Measurements from ENCODE around the gene CDKN2B-AS1. TPM values are rescaled to one million over a fixed set of nuclear protein-coding genes. Genes with fewer than 3 reads are reported as not detected.

Gene CDKN2B-AS1
- polyA plus RNA-seq, 2 of the 4 experiments (the other 2 are of a cell fraction): not detected

DNA sequence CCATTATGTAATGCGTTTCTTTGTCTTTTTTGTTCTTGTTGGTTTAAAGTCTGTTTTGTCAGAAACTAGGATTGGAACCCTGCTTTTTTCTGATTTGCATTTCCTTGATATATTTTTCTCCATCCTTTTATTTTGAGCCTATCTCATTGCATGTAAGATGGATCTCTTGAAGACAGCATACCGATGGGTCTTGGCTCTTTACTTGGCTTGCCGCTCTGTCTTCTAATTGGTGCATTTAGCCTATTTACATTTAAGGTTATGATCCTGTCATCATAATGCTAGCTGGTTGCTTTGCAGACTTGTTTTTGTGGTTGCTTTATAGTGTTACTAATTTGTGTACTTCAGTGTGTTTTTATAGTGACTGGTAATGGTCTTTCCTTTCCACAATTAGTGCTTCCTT is 27.8 kb downstream of the CDKN2B-AS1 start:
- no peak overlapping the region for H3K27ac ChIP-seq
- no peaks in the 10 kb centered on the region for H3K9me3 ChIP-seq
- CTCF ChIA-PET: no interaction called here
- POLR2A ChIA-PET: no interaction called here
- H3K4me3 ChIP-seq: no peak overlapping the region
- DNase-seq (ENCODE audit: low read depth in 1 of 2, low spot score in 1 of 2): no peak
- WGBS (ENCODE audit: missing lambda C conversion rate): no CpG with 5 or more reads among the region's 3 CpGs
- no peak for FAIRE-seq
- no peaks in the 10 kb centered on the region for H3K4me1 ChIP-seq
- TF ChIP-seq SREBF2 (IDR thresholded peaks at IDR 0.05) (no peak), RARB (CRISPR knock-in tag; IDR thresholded peaks at IDR 0.05) (no peak), HOXA7 (CRISPR knock-in tag; IDR thresholded peaks at IDR 0.05) (no peak), JUNB (IDR thresholded peaks at IDR 0.05) (no peak)
- H3K4me2 ChIP-seq: no peak overlapping the region
- ATAC-seq: no peak

DNA sequence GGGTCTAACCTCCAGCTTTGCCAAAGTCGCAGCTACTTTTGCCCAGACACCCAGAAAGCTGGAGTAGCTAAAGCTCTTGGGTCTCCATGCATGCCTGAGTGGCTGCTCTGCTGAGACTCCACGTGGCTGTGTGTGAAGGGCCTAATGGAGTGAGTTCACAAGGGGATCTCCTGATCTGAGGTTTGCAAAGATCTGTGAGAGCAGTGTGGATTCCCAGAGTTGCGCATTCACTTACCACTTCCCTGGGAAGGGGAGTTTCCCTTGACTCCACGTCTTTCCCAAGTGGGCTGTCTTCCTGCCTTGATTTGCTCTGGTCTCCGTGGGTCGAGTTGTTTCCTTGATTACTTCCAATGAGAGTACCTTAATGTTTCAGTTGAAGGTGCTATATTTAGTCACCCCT is 32.1 kb downstream of the CDKN2B-AS1 start:
- Histone ChIP-seq H3K4me3 (no peak overlapping the region), H3K9me3 (no peaks in the 10 kb centered on the region), H3K27ac (no peak overlapping the region), H3K4me2 (no peak overlapping the region), H3K4me1 (no peaks in the 10 kb centered on the region)
- DNase-seq (ENCODE audit: low read depth in 1 of 2, low spot score in 1 of 2) (no peak), FAIRE-seq (no peak), ATAC-seq (no peak)
- POLR2A ChIA-PET: no interaction called here
- CTCF ChIA-PET: no interaction called here
- no CpG with 5 or more reads among the region's 6 CpGs for WGBS (ENCODE audit: missing lambda C conversion rate)
- TF ChIP-seq SMC3 (IDR thresholded peaks at IDR 0.05) (no peak), EHF (CRISPR knock-in tag; IDR thresholded peaks at IDR 0.05) (no peak), JUNB (IDR thresholded peaks at IDR 0.05) (no peak), ESRRA (IDR thresholded peaks at IDR 0.05; ENCODE audit: borderline replicate concordance, low read length) (no peak), HEYL (CRISPR knock-in tag; IDR thresholded peaks at IDR 0.05) (no peak), POLR2A (IDR thresholded peaks at IDR 0.05; ENCODE audit: low read length) (no peak), KDM5A (IDR thresholded peaks at IDR 0.05) (no peak), TFCP2L1 (CRISPR knock-in tag; IDR thresholded peaks at IDR 0.05) (no peak)
- TF ChIP-seq, protein P1, sequence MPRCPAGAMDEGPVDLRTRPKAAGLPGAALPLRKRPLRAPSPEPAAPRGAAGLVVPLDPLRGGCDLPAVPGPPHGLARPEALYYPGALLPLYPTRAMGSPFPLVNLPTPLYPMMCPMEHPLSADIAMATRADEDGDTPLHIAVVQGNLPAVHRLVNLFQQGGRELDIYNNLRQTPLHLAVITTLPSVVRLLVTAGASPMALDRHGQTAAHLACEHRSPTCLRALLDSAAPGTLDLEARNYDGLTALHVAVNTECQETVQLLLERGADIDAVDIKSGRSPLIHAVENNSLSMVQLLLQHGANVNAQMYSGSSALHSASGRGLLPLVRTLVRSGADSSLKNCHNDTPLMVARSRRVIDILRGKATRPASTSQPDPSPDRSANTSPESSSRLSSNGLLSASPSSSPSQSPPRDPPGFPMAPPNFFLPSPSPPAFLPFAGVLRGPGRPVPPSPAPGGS (IDR thresholded peaks at IDR 0.05): no peak

DNA sequence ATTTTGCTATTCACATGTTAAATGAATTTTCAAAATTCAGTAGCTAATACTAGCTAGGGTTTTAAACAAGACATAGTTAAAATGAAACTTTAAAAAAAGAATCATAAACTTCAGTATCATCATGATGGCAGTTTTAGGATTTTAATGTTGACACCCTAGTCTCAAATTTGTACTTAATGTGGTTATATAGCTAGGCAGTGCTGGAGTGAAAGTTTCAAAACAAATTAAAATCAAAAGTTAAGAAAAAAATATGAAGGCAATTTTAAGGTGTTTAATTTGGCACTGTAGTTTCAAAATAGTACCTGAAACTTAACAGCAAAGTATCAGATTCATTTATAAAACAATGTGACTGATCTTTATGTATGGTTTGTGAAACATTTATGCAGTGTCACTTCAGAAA is 33.8 kb downstream of the CDKN2B-AS1 start:
- CTCF ChIA-PET: no interaction called here
- Histone ChIP-seq H3K4me1 (no peaks in the 10 kb centered on the region), H3K4me2 (no peak overlapping the region), H3K4me3 (no peak overlapping the region), H3K27ac (no peak overlapping the region), H3K9me3 (no peaks in the 10 kb centered on the region)
- POLR2A ChIA-PET: no interaction called here
- DNase-seq (ENCODE audit: low read depth in 1 of 2, low spot score in 1 of 2) (no peak), FAIRE-seq (no peak), ATAC-seq (no peak)
- TF ChIP-seq MAFK (IDR thresholded peaks at IDR 0.05; ENCODE audit: partially characterized antibody) (no peak), ZSCAN20 (CRISPR knock-in tag; IDR thresholded peaks at IDR 0.05) (no peak)

DNA sequence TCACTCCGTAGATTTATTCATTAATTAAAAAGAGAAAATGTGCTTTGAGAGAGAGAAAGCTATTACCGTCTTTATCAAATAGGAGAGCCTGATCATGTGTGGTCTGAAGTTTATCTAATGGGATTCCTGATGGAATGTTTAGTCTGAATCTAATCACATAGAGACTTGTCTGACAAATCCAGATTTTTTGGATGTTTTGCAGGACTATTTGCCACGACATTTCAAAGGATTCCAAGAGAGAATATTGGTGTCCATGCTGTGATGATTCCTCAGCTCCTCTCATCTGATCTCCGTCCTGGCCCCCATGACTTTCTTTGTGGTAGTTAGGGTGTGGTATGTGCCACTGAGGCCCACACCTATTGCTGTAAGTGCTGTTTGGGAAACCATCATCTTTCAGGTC is 34.6 kb downstream of the CDKN2B-AS1 start:
- ChIA-PET CTCF (no interaction called here), POLR2A (no interaction called here)
- H3K4me2 ChIP-seq: no peak overlapping the region
- DNase-seq (ENCODE audit: low read depth in 1 of 2, low spot score in 1 of 2) (no peak), ATAC-seq (no peak), FAIRE-seq (no peak)
- H3K4me3 ChIP-seq: no peak overlapping the region
- no peak overlapping the region for H3K27ac ChIP-seq
- TF ChIP-seq ZSCAN20 (CRISPR knock-in tag; IDR thresholded peaks at IDR 0.05) (no peak), HOXA7 (CRISPR knock-in tag; IDR thresholded peaks at IDR 0.05) (no peak)
- TF ChIP-seq, protein P1 (IDR thresholded peaks at IDR 0.05): no peak
- WGBS (ENCODE audit: missing lambda C conversion rate): no CpG with 5 or more reads among the region's 4 CpGs
- H3K9me3 ChIP-seq: no peaks in the 10 kb centered on the region
- H3K4me1 ChIP-seq: no peaks in the 10 kb centered on the region

DNA sequence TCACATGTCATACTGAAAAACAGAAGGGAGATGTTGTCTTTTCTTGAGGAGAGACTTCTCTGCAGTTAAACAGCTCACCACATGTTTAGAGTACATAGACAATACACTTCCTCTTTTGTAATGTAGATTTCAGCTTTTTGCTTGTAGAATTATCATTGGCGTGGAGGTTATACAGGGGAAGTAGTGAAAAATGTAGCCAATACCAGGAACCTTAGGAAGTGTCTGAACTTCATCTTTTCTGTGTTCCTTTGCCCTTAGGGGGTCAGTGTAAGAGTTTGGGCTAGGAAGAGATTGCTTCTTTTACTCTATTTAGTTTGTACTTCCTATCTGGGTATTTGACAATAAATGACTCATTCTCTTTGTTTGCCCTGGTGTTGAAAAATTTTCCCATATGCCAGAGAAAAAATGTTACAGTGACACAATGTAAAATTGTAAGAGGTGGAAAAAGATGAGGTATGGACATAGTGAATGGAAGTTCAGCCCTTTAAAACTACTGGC is 35.6 kb downstream of the CDKN2B-AS1 start:
- H3K9me3 ChIP-seq: no peaks in the 10 kb centered on the region
- no peak for FAIRE-seq
- CTCF ChIA-PET: no interaction called here
- no peak overlapping the region for H3K4me3 ChIP-seq
- H3K4me2 ChIP-seq: no peak overlapping the region
- no peak for ATAC-seq
- POLR2A ChIA-PET: no interaction called here
- TF ChIP-seq CBX8 (IDR thresholded peaks at IDR 0.05) (no peak), CHD4 (IDR thresholded peaks at IDR 0.05; ENCODE audit: borderline replicate concordance) (no peak), TFCP2L1 (CRISPR knock-in tag; IDR thresholded peaks at IDR 0.05) (no peak), NPAS2 (CRISPR knock-in tag; IDR thresholded peaks at IDR 0.05; ENCODE audit: borderline replicate concordance) (no peak), MAFK (IDR thresholded peaks at IDR 0.05; ENCODE audit: partially characterized antibody) (no peak), JUN (IDR thresholded peaks at IDR 0.05) (no peak), POLR2AphosphoS2 (conservative IDR thresholded peaks at IDR 0.05; ENCODE audit: low read length) (no peak)
- TF ChIP-seq, protein P2, sequence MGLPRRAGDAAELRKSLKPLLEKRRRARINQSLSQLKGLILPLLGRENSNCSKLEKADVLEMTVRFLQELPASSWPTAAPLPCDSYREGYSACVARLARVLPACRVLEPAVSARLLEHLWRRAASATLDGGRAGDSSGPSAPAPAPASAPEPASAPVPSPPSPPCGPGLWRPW (IDR thresholded peaks at IDR 0.05): no peak
- TF ChIP-seq, protein P3, sequence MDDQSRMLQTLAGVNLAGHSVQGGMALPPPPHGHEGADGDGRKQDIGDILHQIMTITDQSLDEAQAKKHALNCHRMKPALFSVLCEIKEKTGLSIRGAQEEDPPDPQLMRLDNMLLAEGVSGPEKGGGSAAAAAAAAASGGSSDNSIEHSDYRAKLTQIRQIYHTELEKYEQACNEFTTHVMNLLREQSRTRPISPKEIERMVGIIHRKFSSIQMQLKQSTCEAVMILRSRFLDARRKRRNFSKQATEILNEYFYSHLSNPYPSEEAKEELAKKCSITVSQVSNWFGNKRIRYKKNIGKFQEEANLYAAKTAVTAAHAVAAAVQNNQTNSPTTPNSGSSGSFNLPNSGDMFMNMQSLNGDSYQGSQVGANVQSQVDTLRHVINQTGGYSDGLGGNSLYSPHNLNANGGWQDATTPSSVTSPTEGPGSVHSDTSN (IDR thresholded peaks at IDR 0.05): no peak
- no peak overlapping the region for H3K27ac ChIP-seq
- DNase-seq (ENCODE audit: low read depth in 1 of 2, low spot score in 1 of 2): no peak
- no peaks in the 10 kb centered on the region for H3K4me1 ChIP-seq
- no CpG with 5 or more reads among the region's 1 CpG for WGBS (ENCODE audit: missing lambda C conversion rate)
